GM19452 (cell line): ENCODE results near the gene ABTB2.
A peak's percentile ranks its signal among the peaks of the same experiment; 100 is the strongest.

Experiments used
- ATAC-seq: cut with Tn5 transposase; IDR thresholded peaks from one replicate; pipeline ENCODE4 v1.9.1; 2021; ENCODE audit not compliant: unreplicated experiment

ABTB2 gene

GRCh38 chr11:34155057-34155756 lies 202.6 kb downstream of the ABTB2 start:
- no peak for ATAC-seq

GRCh38 chr11:34154059-34154875 lies 203.5 kb downstream of the ABTB2 start:
- peak; percentile 73 for ATAC-seq

- ATAC-seq: no peak
These were observed 205.6 kb downstream of the ABTB2 start for GRCh38 chr11:34151916-34152845.

GRCh38 chr11:34151166-34151565 lies 206.6 kb downstream of the ABTB2 start:
- ATAC-seq: no peak

GRCh38 chr11:34150494-34151151 lies 207.2 kb downstream of the ABTB2 start:
- no peak for ATAC-seq

- ATAC-seq: no peak
These were observed 208.0 kb downstream of the ABTB2 start for GRCh38 chr11:34149786-34150185.

GRCh38 chr11:34149274-34149673 lies 208.5 kb downstream of the ABTB2 start:
- ATAC-seq: no peak

GRCh38 chr11:34148504-34149165 lies 209.2 kb downstream of the ABTB2 start:
- ATAC-seq: no peak

GRCh38 chr11:34147581-34147980 lies 210.2 kb downstream of the ABTB2 start:
- ATAC-seq: no peak

- no peak for ATAC-seq
These were observed 210.9 kb downstream of the ABTB2 start for GRCh38 chr11:34146866-34147265.

- no peak for ATAC-seq
These were observed 211.4 kb downstream of the ABTB2 start for GRCh38 chr11:34146411-34146810.

- ATAC-seq: no peak
These were observed 211.9 kb downstream of the ABTB2 start for GRCh38 chr11:34145847-34146381.

GRCh38 chr11:34145073-34145472 lies 212.7 kb downstream of the ABTB2 start:
- ATAC-seq: no peak

- ATAC-seq: no peak
These were observed 214.8 kb downstream of the ABTB2 start for GRCh38 chr11:34143048-34143447.

- ATAC-seq: no peak
These were observed 217.7 kb downstream of the ABTB2 start for GRCh38 chr11:34140149-34140548.

- no peak for ATAC-seq
These were observed 218.5 kb downstream of the ABTB2 start for GRCh38 chr11:34139346-34139745.

GRCh38 chr11:34136420-34136819 lies 221.4 kb downstream of the ABTB2 start:
- ATAC-seq: no peak

GRCh38 chr11:34135439-34135838 lies 222.4 kb downstream of the ABTB2 start:
- no peak for ATAC-seq

- ATAC-seq: no peak
These were observed 223.0 kb downstream of the ABTB2 start for GRCh38 chr11:34134765-34135164.
